GM18868 (cell line): ENCODE data around the gene MFSD1.

Source experiments
- ATAC-seq: cut with Tn5 transposase; IDR thresholded peaks from one replicate; pipeline ENCODE4 v1.9.1; 2021; ENCODE audit warnings: mild to moderate bottlenecking, moderate library complexity; ENCODE audit not compliant: unreplicated experiment

Gene MFSD1, protein sequence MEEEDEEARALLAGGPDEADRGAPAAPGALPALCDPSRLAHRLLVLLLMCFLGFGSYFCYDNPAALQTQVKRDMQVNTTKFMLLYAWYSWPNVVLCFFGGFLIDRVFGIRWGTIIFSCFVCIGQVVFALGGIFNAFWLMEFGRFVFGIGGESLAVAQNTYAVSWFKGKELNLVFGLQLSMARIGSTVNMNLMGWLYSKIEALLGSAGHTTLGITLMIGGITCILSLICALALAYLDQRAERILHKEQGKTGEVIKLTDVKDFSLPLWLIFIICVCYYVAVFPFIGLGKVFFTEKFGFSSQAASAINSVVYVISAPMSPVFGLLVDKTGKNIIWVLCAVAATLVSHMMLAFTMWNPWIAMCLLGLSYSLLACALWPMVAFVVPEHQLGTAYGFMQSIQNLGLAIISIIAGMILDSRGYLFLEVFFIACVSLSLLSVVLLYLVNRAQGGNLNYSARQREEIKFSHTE

DNA sequence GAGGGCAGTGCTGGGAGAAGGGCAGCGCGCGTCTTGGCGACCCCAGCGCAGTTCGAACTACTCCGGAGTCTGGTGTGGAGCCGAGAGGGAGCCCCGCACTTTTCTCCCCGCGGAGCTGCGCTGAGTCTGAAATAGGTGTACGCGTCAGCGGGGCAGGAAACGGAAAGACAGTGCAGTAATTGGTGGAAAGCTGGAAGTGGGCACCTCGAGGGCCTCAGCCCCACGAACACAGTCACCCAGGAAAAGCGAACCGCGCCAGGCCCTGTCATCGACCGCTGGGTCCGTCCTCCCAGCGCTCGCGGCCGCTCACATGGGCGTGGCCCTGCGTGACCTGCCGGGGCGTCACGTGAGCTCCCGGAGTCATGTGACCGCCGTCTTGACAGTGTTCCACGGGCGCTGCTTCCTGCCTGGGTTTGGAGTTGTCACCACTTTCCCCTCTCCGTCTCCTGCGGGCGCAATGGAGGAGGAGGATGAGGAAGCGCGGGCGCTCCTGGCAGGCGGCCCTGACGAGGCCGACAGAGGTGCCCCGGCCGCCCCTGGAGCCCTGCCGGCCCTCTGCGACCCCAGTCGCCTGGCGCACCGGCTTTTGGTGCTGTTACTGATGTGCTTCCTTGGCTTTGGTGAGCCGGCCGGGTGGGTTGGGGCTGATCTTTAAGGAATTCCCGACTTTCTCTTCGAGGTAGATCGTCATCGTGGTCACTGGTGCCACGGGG lies at the start of gene MFSD1:
MFSD1 (plus strand) TSS at position 359 of the 713 bp plus-strand sequence; CDS start at position 458, 99 bp downstream.
- peak; percentile 97 for ATAC-seq

DNA sequence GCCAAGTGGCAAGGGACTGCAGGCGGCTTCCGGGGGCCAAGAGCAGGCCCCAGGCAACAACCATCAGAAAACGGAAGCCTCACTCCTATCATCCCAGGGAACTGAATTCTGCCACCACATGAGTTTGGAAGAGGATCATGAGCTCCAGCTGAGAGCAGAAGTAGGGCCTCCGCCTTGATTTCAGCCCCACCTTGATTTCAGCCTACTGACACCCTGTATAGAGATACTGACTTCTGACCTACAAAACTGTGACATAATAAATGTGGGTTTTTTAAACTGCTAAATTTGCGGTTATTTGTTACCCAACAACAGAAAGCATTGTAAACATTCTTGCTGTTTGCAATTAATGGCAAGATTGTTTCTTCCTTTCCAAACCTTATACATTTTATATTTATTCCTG lies 48.0 kb upstream of the MFSD1 start:
- ATAC-seq, result no peak

DNA sequence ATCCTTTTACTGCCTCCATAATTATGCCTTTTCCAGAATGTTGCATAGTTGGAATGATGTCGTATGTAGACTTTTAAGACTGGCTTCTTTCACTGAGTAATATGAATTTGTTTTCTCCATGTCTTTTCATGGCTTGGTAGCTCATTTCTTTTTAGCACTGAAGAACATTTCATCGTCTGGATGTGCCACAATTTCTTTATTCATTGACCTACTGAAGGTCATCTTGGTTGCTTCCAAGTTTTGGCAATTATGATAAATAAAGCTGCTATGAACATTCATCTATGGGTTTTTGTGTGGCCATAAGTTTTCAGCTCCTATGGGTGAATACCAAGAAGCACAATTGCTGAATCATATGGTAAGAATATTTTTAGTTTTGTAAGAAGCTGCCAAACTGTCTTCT lies 46.4 kb upstream of the MFSD1 start:
- ATAC-seq, result no peak

DNA sequence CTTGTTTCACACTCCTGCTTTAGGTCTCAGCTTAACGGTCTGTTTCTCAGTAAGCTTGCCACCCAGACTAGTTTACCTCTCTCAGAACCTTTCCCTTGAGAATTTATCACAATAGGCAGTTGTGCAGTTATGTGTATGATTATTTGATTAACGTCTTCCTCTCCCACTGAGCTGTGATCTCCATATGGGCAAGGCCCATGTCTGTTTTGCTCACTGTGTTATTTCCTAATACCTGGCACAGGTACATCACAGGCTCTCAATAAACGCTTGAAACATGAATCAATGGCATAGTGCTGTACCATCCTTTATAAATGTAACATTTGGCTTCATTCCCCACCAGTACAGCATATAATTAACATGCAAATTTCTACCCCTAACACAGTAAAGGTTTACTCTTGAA lies 40.5 kb upstream of the MFSD1 start:
- no peak for ATAC-seq

DNA sequence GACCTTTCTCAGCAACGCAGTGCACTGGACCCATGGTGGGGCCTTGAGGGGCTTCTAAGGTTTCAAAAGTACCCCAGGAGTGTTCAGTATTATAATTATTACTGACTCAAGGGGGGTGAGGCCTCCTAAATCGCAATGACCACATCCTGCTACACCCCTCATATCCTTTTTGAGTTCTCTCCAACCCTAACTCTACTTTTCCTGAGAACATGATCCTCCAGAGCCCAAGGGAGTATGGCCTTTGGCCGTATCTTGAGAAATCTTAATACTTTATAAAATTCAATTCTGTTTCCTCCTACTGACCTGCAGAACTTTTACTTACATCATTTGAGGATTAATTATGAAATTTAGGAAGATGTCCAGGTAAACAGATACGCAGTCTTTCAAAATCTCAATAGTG lies 39.2 kb upstream of the MFSD1 start:
- ATAC-seq, result no peak

DNA sequence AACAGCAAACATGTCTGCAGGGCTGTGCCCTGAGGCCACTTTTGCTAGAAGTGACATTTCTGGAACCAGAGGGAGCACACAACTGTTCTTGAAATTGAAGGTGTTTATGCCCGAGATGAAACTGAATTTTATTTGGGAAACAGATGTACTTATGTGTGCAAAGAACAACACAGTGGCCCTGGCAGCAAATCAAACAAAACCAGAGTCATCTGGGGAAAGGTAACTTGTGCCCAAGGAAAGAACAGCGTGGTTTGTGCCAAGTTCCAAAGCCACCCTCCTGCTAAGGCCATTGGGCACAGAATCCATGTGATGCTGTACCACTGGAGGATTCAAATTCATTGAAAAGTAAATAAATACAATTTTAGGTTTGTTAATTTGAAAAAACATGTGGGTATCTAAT lies 38.4 kb upstream of the MFSD1 start:
- no peak for ATAC-seq

DNA sequence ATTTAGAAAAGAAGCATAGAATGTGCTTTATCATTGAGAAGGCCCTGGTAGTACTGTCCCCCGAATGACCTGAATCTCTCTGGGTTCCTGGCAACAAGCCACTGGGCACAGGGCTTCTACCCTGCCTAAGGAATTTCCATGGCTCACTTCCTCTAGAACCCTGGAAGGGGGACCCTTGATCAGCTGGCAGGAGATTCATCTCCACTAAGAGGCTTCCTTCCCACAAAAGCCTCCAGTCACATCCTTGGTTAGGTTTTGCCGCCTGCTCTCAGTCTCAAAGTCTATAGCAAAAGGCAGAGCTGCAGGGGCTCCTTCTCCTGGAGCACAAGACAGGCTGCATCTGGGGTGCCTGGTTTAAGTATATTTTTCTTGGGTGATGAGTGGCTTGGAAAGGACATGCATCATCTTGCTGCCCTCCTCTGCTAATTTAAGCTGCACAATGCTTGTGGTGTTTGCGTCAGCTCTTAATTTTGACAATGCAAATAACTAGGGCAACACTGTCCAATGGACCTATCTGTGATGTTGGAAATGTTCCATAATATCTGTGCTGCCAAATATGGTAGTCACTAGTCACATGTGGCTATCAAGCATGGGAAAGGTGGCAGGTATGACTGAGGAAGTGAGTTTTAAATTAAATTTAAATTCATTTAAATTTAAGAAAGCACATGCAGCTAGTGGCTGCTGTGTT lies 36.2 kb upstream of the MFSD1 start:
- ATAC-seq, result no peak

DNA sequence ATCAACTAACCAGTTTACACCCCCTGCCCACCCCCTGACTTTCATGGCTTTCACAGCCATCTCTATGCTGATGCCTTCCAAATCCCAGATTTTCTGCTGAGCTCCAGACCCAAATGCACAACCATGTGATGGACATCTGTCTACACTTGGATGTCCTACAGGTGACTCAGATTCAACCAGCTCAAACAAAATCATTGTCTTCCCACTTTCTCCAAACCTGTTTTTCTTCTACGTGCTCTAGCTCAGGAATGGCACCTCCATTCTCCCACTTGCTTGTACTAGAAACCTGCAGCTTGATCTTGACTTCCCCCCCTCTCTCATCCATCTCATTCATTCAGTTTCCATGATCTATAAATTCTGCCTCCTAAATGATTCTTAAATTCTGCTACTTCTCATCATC lies 35.5 kb upstream of the MFSD1 start:
- ATAC-seq, result no peak

DNA sequence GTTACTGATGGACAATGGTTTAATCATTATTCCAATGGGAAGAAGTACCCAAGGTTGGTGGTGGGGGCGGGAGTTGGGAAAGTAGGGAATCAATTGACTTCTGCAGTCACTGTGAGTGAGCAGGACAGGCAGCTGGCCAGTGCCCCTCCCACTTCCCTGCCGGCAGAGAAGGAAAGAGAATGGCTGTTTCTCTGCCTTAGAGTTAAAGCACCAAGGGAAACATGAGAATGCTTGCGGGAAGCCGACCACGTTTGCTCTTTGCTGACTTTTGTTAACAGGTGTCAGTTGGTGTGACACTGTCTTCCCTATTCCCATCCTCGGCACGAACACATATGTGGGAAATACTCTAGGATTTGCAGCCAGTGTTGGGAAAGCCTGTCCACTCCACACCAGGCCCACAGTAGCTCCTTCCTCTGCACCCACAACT lies 33.5 kb upstream of the MFSD1 start:
- ATAC-seq, result no peak

DNA sequence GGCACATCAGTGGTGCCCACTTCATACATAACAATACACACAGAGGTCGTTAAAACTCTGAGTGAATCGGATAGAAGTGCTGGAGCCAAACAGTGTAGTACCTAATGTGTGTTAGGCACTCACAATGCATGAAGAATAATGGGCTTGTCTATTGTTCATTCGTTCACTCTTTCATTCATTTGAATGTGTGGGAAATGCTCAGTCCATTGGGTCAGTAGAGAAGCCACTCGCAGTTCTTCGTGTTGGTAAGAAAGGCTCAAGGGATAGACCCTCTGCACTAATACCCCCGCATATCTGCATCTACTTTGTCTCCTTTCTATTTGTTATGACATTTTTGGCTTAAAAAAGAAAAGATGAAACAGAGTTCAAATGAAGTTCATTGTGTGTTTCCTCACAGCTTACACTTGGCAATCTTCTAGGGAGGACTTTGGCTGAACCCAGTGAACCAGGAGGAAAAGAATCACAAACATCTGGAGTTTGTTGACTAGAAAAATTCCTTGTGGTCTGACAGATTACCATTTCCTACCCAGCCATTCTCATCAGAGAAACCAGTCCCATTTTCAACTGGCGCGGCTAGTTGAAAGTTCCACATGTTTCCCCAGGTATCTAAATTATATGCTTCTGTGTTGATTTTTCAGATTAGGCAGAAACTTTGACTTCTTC lies 32.8 kb upstream of the MFSD1 start:
- ATAC-seq, result no peak

DNA sequence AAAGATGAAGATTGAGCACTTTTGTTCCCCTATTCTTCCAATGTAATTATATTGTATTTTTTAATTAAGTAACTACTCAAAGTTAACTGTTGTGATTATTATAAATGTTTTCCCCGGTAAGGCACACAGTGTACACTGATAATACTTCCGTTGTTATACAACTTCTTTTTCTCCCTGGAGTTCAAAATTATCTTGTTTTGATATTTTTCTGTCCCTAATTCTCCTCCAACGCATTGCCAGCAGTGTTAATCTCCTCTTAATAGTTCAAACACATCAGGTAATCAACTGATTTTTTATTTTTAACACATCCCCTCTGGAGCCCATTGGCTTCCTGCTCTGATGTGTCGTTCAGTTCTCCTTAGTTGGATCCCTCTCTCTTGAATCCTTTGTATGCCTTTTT lies 32.3 kb upstream of the MFSD1 start:
- no peak for ATAC-seq

DNA sequence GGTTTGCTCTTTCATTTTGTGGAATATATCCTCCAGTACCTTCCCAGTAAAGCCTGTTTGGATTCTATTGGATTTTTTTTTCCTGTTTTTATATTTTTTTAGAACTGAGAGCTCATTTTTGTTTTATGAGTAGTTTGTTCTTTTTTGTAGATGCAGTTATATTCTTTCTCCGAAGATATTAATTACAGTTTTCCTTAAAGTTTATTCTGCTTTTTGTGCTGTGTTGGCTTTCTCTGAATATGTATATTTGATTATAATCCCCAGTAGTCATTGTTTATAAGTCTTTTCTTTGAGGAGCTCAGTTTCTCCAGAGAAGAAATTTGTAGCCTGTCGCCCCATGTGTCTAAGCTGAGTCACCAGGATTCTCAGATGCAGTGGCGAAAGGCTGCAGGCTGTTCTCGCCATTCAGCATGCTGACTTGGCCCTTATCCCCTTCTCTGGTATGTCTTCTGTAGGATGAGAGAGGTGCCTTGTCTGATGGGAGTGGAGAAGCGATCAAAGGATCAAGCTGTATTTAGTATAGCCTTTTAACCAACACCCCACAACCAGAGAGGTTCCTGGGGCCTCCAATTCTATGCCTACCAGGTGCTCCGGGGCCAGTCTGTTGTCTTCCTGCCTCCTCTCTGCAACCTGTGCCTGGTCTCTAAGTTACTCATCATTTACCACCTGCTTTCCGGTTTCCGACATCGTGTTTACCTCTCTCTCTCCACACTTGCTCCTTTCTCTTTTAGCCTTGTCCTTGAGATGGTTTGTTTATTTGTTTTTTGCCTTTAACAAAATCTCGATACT lies 31.7 kb upstream of the MFSD1 start:
- ATAC-seq, result no peak

DNA sequence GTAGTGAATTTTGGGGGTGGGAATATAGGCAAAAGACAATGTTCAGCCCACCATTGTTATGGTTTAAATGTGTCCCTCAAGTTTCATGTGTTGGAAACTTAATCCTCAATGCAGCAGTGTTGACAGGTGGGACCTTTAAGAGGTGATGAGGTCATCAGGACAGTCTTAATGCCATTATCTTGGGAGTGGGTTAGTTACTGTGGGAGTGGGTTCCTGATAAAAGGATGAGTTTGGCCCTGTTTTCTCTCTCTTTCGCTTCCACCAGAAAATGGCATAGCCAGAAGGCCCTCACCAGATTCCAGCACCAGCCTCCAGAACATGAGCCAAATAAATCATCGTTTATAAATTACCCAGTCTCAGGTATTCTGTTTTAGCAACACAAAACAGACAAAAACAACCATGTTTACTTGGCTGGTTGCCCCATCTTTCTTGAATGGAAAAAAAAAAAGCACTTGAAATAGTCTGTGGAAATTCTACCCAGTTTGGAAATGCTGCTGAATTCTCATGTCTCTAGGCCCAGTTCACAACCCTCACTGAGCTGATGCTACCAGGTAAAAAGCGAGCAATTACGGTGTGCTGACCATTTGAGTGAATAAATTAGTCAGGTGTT lies 31.0 kb upstream of the MFSD1 start:
- ATAC-seq, result no peak

DNA sequence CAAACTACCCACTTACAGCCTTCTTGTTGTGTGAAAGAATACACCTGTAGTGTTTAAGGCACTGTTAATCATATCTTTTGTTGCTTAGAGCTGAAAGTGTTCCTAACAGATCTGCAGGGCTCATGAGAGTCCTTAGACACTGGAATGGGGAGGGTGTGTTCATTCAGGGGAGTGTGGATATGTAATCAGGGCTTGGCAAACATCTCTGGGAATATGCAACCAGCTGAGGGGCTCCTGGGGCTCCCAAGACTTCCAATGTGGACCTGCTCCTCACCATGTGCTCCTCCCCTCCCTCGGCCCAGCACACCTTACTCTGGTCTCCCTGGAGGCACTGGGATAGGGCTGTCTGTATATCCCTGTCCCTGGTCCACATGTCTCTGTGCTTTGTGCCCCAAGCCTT lies 30.3 kb upstream of the MFSD1 start:
- no peak for ATAC-seq

DNA sequence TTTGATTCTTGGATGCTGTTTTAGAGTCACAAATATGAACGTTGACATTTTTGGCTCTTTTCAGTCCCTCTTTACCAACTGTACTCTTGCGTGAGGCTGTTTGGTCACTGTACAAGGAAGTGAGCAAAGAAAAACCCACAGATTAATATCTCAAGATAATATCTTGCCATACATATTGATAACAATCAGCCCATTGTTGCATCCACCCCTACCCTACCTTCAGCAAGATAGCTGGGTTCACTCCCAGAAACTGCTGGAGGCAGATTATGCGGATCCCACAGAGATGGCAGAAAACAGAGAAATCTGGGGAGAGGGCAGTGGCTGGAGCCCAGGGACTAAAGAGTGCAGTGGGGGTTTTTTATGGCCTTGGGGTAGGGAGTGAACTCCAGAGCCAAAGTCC lies 29.9 kb upstream of the MFSD1 start:
- no peak for ATAC-seq

DNA sequence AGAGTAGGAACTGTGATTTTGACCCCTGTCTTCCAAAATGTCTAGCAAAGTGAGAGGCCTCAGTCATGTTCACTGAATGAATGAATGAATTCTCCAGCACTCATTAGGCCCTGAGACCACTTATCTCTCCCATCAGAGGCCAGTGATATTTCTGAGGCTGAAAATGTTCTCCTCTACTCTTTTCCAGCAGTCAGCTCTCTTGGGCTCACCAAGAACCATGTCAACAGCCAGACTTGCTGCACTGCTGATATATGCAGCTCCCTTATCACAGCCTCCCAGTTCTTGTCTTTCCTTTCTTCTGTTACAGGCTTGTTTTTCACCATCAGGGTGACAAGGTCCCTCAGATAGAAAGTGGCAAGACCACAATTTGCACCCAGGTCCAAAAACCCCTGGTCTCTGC lies 28.7 kb upstream of the MFSD1 start:
- no peak for ATAC-seq

DNA sequence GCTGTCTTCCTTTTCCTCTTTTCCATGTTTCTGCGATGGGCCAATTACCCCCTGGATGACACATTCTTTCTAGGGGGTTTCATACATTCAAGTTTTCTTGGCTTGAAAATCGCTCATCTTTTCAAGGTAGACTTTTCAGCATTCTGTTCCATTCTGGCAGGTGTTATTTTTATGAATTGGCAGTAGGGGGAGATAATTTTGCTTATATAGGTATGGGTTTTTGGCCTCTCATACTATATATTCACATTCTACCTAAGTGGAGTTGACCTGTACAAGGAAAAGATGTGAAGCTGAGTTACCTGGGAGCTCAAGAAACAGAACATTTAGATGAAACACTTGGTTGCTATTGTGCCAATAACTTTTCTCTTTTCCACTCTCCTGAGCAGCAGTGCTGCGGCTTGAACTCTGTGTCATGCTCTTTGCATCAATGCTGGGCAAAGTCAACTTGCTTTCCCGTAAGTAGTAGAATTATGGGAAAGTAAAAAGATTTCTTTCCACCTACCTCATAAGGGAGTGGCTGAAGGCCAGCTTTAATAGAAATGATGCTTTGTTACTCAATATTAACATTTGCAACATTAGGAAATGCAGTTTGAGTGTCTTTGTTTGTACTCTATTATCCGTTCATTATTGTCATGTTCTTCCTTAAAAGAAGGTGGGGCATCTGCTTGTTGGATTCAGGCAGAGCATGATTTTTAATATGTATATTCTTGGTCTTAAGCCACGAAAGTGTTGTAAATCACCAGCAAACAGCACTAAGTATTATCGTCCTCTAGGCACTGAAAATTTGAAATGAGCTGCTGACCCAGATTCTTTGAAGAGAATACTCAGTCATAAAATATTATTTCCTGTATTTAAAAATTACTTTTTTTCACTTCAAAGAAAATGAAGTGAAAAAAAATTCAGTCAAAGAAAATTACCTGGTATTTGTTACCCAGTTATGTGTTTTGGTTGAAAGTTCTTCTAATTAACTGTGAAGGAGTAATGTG lies 27.7 kb upstream of the MFSD1 start:
- ATAC-seq, result no peak

DNA sequence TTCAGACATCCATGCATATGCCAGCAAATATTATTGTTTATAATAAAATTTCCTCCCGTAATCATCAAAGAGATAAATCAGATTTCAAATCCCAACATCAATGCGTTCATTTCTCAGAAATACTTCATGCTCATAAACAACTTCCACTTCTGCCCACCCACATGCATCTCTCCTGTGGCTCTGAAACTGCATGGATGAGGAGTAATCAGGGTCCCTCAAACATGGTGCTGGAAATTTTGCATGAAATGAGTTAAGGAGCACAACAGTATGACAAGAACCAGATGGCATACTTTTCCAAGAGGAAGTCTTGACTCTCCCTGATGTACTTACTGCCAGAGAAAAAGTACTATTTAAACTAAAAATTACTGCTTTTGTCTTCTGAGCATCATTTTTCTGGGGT lies 26.9 kb upstream of the MFSD1 start:
- ATAC-seq, result no peak
